Measurements from ENCODE around the gene CEBPG.

Gene CEBPG

GRCh38 chr19:33420821-33421220 lies 47.3 kb downstream of the CEBPG start:
- TF ChIP-seq, protein P1, sequence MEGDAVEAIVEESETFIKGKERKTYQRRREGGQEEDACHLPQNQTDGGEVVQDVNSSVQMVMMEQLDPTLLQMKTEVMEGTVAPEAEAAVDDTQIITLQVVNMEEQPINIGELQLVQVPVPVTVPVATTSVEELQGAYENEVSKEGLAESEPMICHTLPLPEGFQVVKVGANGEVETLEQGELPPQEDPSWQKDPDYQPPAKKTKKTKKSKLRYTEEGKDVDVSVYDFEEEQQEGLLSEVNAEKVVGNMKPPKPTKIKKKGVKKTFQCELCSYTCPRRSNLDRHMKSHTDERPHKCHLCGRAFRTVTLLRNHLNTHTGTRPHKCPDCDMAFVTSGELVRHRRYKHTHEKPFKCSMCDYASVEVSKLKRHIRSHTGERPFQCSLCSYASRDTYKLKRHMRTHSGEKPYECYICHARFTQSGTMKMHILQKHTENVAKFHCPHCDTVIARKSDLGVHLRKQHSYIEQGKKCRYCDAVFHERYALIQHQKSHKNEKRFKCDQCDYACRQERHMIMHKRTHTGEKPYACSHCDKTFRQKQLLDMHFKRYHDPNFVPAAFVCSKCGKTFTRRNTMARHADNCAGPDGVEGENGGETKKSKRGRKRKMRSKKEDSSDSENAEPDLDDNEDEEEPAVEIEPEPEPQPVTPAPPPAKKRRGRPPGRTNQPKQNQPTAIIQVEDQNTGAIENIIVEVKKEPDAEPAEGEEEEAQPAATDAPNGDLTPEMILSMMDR (IDR thresholded peaks at IDR 0.05; ENCODE audit: low read depth, low read length) = no peak
- H3K4me3 ChIP-seq (ENCODE audit: low read depth, low read length) = no peak overlapping the region

DNA sequence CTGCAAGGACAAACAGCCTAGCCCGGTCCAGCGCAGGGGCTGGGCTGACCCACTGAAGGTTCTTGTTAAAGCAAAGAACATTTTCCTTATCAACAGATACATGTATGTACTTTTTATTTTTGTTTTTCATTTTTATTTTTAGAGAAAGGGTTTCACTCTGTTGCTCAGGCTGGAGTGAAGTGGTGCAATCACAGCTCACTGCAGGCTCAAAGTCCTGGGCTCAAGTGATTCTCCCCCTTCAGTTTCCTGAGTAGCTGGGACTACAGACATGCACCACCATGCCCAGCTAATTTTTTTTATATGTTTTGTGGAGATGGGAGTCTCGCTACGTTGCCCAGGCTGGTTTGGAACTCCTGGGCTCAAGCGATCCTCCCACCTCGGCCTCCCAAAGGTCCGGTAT lies 47.9 kb downstream of the CEBPG start:
- H3K4me3 ChIP-seq (ENCODE audit: low read depth, low read length) = no peak overlapping the region
- TF ChIP-seq, protein P1 (IDR thresholded peaks at IDR 0.05; ENCODE audit: low read depth, low read length) = no peak

GRCh38 chr19:33422369-33423180 lies 49.1 kb downstream of the CEBPG start:
- H3K4me3 ChIP-seq (ENCODE audit: low read depth, low read length) = no peak overlapping the region
- TF ChIP-seq, protein P1 (IDR thresholded peaks at IDR 0.05; ENCODE audit: low read depth, low read length) = no peak

DNA sequence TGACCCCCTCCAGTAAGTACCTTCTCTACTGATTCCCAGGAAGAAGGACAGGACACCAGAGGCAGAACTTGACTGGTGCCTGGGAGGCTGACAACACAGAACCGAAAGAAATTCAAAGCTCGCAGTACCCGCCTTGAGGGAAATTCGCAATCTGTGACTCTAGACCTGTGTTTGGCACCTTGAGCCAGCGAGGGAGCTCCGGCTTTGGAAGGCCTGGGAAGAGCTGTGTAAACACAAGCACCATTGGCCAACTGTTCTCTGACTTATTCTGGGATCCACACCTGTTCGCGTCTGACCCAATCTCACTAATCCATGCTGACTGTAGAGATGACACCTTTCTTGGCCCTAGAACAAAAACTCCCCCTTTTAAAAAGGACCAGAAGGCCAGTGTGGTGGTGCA lies 50.7 kb downstream of the CEBPG start:
- TF ChIP-seq, protein P1 (IDR thresholded peaks at IDR 0.05; ENCODE audit: low read depth, low read length) = no peak
- no peak overlapping the region for H3K4me3 ChIP-seq (ENCODE audit: low read depth, low read length)

DNA sequence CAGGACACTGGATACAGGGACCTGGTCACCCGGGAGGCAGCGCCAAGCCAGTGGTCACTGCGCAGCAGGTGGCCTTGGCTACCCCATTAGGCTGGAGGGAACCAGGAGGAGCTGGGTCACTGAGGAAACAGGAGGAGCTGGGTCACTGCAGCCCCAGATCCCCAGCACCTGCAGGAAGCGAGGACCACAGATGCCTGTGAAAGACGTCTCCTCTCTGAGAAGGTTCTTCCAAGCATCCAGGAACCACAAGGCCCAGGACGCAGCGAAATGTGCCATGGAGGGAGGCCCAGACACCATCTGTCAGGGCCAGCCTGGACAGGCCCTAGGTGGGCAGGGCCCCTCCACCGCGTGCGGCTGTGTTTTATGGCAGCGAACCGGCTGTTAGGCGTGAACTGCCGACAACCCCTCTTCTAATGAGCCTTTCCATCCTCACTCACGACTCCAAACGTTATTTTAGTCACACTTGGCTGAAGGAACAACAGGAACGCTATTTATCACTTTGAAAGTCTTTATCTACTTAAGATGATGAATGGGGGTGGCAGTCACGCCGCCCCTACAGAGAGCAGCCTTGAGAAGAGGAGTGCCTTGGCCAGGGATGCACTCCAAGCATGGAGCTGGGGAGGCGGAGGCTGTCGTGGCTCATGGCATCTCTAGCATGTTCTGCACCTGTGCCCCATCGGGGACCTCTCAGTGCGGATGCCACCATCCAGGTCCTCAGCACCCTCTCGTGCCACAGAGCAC lies 53.3 kb downstream of the CEBPG start:
- TF ChIP-seq, protein P1 (IDR thresholded peaks at IDR 0.05; ENCODE audit: low read depth, low read length) = no peak

DNA sequence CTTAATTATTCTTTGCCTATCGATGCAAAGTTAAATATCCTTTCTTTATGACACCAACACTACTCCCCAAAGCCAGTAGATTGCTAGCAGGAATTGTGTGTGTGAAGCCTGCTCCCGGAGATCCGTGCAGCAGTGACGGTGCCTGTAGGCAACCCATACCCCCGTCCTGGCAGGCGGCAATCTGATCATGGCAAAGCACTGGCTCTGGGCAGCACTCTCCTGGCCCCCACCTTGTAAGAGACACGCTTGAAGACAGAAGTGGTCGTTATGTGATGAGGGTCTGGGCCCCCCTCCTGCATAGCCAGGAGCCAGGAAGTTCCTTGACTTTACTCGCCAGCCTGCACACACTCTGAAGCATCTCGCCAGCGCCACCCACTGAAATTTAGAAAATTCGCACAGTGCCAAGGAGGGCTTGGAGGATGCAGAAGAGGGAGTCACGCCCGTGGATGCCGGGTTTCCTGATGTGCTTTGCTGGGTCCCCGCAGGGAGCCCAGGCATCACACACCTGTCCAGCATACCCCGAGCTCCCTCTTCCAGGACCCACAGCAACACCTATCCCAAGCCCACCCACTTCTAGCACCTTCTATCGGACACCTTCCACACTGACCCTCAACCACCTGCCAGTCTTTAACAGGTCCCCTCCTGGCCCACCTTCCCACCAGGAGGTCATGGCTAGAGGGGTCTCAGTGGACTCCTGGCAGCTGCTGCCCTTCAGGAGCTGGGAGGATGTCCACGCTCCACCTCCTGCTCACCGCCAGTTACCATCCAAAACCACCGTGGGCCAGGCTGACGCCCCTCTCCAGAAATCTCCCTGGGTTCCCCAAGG lies 54.5 kb downstream of the CEBPG start:
- TF ChIP-seq, protein P1 (IDR thresholded peaks at IDR 0.05; ENCODE audit: low read depth, low read length) = no peak
- no peak overlapping the region for H3K4me3 ChIP-seq (ENCODE audit: low read depth, low read length)

More for the DNA sequence above, 53.3 kb downstream of the CEBPG start:
- H3K4me3 ChIP-seq (ENCODE audit: low read depth, low read length) = no peak overlapping the region
